ENCODE results near the gene OGFR.

DNA sequence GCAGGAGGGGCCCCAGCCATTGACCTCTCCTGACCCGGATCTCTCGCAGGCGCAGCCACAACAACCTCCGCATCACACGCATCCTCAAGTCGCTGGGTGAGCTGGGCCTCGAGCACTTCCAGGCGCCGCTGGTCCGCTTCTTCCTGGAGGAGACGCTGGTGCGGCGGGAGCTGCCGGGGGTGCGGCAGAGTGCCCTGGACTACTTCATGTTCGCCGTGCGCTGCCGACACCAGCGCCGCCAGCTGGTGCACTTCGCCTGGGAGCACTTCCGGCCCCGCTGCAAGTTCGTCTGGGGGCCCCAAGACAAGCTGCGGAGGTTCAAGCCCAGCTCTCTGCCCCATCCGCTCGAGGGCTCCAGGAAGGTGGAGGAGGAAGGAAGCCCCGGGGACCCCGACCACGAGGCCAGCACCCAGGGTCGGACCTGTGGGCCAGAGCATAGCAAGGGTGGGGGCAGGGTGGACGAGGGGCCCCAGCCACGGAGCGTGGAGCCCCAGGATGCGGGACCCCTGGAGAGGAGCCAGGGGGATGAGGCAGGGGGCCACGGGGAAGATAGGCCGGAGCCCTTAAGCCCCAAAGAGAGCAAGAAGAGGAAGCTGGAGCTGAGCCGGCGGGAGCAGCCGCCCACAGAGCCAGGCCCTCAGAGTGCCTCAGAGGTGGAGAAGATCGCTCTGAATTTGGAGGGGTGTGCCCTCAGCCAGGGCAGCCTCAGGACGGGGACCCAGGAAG is 7.7 kb downstream of the OGFR start:
- no peak for TF ChIP-seq ELF4 (IDR thresholded peaks at IDR 0.05)
- TF ChIP-seq NFRKB (IDR thresholded peaks at IDR 0.05), result no peak
- TF ChIP-seq HDGF (IDR thresholded peaks at IDR 0.05; ENCODE audit: borderline replicate concordance), result no peak
- TF ChIP-seq, protein P1, sequence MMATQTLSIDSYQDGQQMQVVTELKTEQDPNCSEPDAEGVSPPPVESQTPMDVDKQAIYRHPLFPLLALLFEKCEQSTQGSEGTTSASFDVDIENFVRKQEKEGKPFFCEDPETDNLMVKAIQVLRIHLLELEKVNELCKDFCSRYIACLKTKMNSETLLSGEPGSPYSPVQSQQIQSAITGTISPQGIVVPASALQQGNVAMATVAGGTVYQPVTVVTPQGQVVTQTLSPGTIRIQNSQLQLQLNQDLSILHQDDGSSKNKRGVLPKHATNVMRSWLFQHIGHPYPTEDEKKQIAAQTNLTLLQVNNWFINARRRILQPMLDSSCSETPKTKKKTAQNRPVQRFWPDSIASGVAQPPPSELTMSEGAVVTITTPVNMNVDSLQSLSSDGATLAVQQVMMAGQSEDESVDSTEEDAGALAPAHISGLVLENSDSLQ (IDR thresholded peaks at IDR 0.05), result no peak
- TF ChIP-seq BHLHE40 (IDR thresholded peaks at IDR 0.05; ENCODE audit: borderline replicate concordance), result no peak
- TF ChIP-seq ARNT (IDR thresholded peaks at IDR 0.05), result no peak
- no peak for TF ChIP-seq FOXK2 (IDR thresholded peaks at IDR 0.05)
- no peak for TF ChIP-seq SUZ12 (IDR thresholded peaks at IDR 0.05)
- TF ChIP-seq FOXM1 (IDR thresholded peaks at IDR 0.05; ENCODE audit: borderline replicate concordance), result no peak
- no peak for TF ChIP-seq SP1 (IDR thresholded peaks at IDR 0.05)
- TF ChIP-seq TARDBP (IDR thresholded peaks at IDR 0.05), result no peak
- TF ChIP-seq FOXA1 (IDR thresholded peaks at IDR 0.05), result no peak
- TF ChIP-seq LEF1 (IDR thresholded peaks at IDR 0.05; ENCODE audit: borderline replicate concordance), result no peak
- no peak for TF ChIP-seq ZNF384 (IDR thresholded peaks at IDR 0.05)

All from HEK293T (cell line).